Neural cell (in vitro differentiated cells): Measurements from ENCODE around the gene DIAPH2.

Source experiments
- EP300 ChIP-seq: fragments of 450-650 bp; conservative IDR thresholded peaks from 2 replicates; pipeline ENCODE4 v1.6.1; 2014; ENCODE audit warnings: antibody characterized with exemption, mild to moderate bottlenecking, moderate library complexity; ENCODE audit not compliant: poor library complexity, severe bottlenecking
- EZH2 ChIP-seq: fragments of 200-600, 300-800 bp; shearing (Covaris generic), sonication (generic); IDR thresholded peaks from 2 replicates; pipeline ENCODE4 v1.6.1; 2014; ENCODE audit warnings: antibody characterized with exemption, low read length, borderline replicate concordance, mild to moderate bottlenecking; ENCODE audit not compliant: insufficient read depth, poor library complexity, severe bottlenecking
- POLR2AphosphoS5 ChIP-seq: IDR thresholded peaks from 2 replicates; pipeline ENCODE4 v1.6.1; 2012
- RAD21 ChIP-seq: fragments of 450-650 bp; conservative IDR thresholded peaks from 2 replicates; pipeline ENCODE4 v1.6.1; 2014; ENCODE audit warnings: antibody characterized with exemption, mild to moderate bottlenecking, moderate library complexity
- SMC3 ChIP-seq: fragments of 450-650 bp; conservative IDR thresholded peaks from 2 replicates; pipeline ENCODE4 v1.6.1; 2014; ENCODE audit warnings: antibody characterized with exemption, mild to moderate bottlenecking, moderate library complexity; ENCODE audit not compliant: poor library complexity
- TAF1 ChIP-seq: IDR thresholded peaks from 2 replicates; pipeline ENCODE4 v1.6.1; 2012; ENCODE audit warnings: low read depth
- TF ChIP-seq, protein P1 (sequence below): fragments of 450-650 bp; IDR thresholded peaks from 2 replicates; pipeline ENCODE4 v1.5.1; 2014; ENCODE audit warnings: antibody characterized with exemption, mild to moderate bottlenecking, moderate library complexity; ENCODE audit not compliant: poor library complexity, severe bottlenecking
- TF ChIP-seq, protein P2 (sequence below): IDR thresholded peaks from 2 replicates; pipeline ENCODE4 v1.6.1; 2012; ENCODE audit warnings: borderline replicate concordance

- TF ChIP-seq EP300 (no peak), POLR2AphosphoS5 (no peak), TAF1 (no peak), EZH2 (no peak), RAD21 (no peak), SMC3 (no peak)
- TF ChIP-seq, protein P1, sequence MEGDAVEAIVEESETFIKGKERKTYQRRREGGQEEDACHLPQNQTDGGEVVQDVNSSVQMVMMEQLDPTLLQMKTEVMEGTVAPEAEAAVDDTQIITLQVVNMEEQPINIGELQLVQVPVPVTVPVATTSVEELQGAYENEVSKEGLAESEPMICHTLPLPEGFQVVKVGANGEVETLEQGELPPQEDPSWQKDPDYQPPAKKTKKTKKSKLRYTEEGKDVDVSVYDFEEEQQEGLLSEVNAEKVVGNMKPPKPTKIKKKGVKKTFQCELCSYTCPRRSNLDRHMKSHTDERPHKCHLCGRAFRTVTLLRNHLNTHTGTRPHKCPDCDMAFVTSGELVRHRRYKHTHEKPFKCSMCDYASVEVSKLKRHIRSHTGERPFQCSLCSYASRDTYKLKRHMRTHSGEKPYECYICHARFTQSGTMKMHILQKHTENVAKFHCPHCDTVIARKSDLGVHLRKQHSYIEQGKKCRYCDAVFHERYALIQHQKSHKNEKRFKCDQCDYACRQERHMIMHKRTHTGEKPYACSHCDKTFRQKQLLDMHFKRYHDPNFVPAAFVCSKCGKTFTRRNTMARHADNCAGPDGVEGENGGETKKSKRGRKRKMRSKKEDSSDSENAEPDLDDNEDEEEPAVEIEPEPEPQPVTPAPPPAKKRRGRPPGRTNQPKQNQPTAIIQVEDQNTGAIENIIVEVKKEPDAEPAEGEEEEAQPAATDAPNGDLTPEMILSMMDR, result no peak
- TF ChIP-seq, protein P2, sequence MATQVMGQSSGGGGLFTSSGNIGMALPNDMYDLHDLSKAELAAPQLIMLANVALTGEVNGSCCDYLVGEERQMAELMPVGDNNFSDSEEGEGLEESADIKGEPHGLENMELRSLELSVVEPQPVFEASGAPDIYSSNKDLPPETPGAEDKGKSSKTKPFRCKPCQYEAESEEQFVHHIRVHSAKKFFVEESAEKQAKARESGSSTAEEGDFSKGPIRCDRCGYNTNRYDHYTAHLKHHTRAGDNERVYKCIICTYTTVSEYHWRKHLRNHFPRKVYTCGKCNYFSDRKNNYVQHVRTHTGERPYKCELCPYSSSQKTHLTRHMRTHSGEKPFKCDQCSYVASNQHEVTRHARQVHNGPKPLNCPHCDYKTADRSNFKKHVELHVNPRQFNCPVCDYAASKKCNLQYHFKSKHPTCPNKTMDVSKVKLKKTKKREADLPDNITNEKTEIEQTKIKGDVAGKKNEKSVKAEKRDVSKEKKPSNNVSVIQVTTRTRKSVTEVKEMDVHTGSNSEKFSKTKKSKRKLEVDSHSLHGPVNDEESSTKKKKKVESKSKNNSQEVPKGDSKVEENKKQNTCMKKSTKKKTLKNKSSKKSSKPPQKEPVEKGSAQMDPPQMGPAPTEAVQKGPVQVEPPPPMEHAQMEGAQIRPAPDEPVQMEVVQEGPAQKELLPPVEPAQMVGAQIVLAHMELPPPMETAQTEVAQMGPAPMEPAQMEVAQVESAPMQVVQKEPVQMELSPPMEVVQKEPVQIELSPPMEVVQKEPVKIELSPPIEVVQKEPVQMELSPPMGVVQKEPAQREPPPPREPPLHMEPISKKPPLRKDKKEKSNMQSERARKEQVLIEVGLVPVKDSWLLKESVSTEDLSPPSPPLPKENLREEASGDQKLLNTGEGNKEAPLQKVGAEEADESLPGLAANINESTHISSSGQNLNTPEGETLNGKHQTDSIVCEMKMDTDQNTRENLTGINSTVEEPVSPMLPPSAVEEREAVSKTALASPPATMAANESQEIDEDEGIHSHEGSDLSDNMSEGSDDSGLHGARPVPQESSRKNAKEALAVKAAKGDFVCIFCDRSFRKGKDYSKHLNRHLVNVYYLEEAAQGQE, result no peak
These were observed 432.9 kb downstream of the DIAPH2 start for GRCh38 chrX:97117572-97117971.
